A549 (cell line): ENCODE data around the gene UNC119B. TPM values are rescaled to one million over a fixed set of nuclear protein-coding genes. Genes with fewer than 3 reads are reported as not detected.
A peak's percentile ranks its signal among the peaks of the same experiment; 100 is the strongest.

Experiments
- ATAC-seq, 2 experiments: fragments of 200-7000 bp in 1 of 2; fragments of >200 bp in 1 of 2; cut with Nextera tagmentation in 1 of 2; cut with Tn5 transposase in 1 of 2; 3 replicates each; pipeline versions ENCODE4 v1.8.0 to v1.9.1; 2018 to 2020; ENCODE audit warnings: mild to moderate bottlenecking in 1 of 2, moderate library complexity in 1 of 2
- CTCF ChIA-PET: fragments of 300-600 bp; sonication (Branson Sonifier 250); formaldehyde crosslinking; extraction: SDS; loops from one replicate; lab custom pipeline; 2021; ENCODE audit warnings: antibody characterized with exemption, inconsistent platforms; lab: Yijun Ruan, JAX
- POLR2A ChIA-PET: fragments of 350-600 bp; formaldehyde crosslinking; extraction: SDS; loops from one replicate; lab custom pipeline; 2021; ENCODE audit warnings: antibody characterized with exemption, inconsistent platforms; lab: Yijun Ruan, JAX
- DNase-seq, 2 experiments: peaks; one replicate each; pipeline versions ENCODE4 v3.0.0 to v3.0.0-alpha.2; 2011 to 2016; ENCODE audit warnings: low read depth in 1 of 2, low spot score in 1 of 2
- FAIRE-seq: peaks from 2 replicates; lab custom pipeline; 2011; peaks lifted over from hg19 to GRCh38; lab: Jason Lieb, UNC
- H3K27ac ChIP-seq, 2 experiments: fragments of >200 bp; sonication (Bioruptor Twin); formaldehyde crosslinking; 3 replicates each; pipeline ENCODE4 v1.5.1; 2016 to 2017
- H3K4me1 ChIP-seq: fragments of >200 bp; sonication (Bioruptor Twin); formaldehyde crosslinking; 3 replicates; pipeline ENCODE4 v1.6.1; 2016
- H3K4me2 ChIP-seq: fragments of >200 bp; sonication (Bioruptor Twin); formaldehyde crosslinking; 3 replicates; pipeline ENCODE4 v1.6.1; 2016
- H3K4me3 ChIP-seq: fragments of >200 bp; sonication (Bioruptor Twin); formaldehyde crosslinking; 3 replicates; pipeline ENCODE4 v1.5.1; 2016
- H3K9me3 ChIP-seq: fragments of >200 bp; sonication (Bioruptor Twin); formaldehyde crosslinking; 3 replicates; pipeline ENCODE4 v1.6.1; 2016
- CBX2 ChIP-seq: fragments of 200-600 bp; sonication (generic); IDR thresholded peaks from 2 replicates; pipeline ENCODE4 v1.6.1; 2016; ENCODE audit warnings: low read depth, mild to moderate bottlenecking, borderline replicate concordance
- CBX8 ChIP-seq: fragments of 200-600 bp; sonication (generic); IDR thresholded peaks from 2 replicates; pipeline ENCODE4 v1.6.1; 2016
- EHF ChIP-seq: fragments of 250-450 bp; sonication (Bioruptor Pico); IDR thresholded peaks from 2 replicates; pipeline ENCODE4 v1.5.0; 2020; ENCODE audit warnings: mild to moderate bottlenecking
- EHMT2 ChIP-seq: fragments of 200-600 bp; sonication (generic); IDR thresholded peaks from 2 replicates; pipeline ENCODE4 v1.6.1; 2016; ENCODE audit warnings: antibody characterized with exemption, low read depth, mild to moderate bottlenecking, moderate library complexity
- ESRRA ChIP-seq: fragments of 150-350 bp; IDR thresholded peaks from 2 replicates; pipeline ENCODE4 v1.6.1; 2014; ENCODE audit warnings: mild to moderate bottlenecking, low read length, borderline replicate concordance
- FOXS1 ChIP-seq: fragments of 250-450 bp; sonication (Bioruptor Pico); IDR thresholded peaks from 2 replicates; pipeline ENCODE4 v1.5.0; 2020; ENCODE audit warnings: mild to moderate bottlenecking, moderate library complexity
- HDAC2 ChIP-seq: fragments of 200-600 bp; sonication (generic); IDR thresholded peaks from 2 replicates; pipeline ENCODE4 v1.6.1; 2016
- HES2 ChIP-seq: fragments of >200 bp; sonication (Bioruptor Twin); formaldehyde crosslinking; IDR thresholded peaks from 2 replicates; pipeline ENCODE4 v1.6.1; 2016
- HMGXB4 ChIP-seq: fragments of 250-450 bp; sonication (Bioruptor Pico); IDR thresholded peaks from 2 replicates; pipeline ENCODE4 v1.5.0; 2021; ENCODE audit warnings: mild to moderate bottlenecking, moderate library complexity, borderline replicate concordance
- JUNB ChIP-seq: fragments of >200 bp; sonication (Bioruptor Twin); formaldehyde crosslinking; IDR thresholded peaks from 2 replicates; pipeline ENCODE4 v1.6.1; 2016
- MAX ChIP-seq: IDR thresholded peaks from 2 replicates; pipeline ENCODE4 v1.6.1; 2012
- MAZ ChIP-seq: fragments of 150-350 bp; IDR thresholded peaks from 2 replicates; pipeline ENCODE4 v1.6.1; 2014; ENCODE audit warnings: antibody characterized with exemption, low read depth, low read length, borderline replicate concordance
- RAD21 ChIP-seq, 2 experiments: fragments of >200 bp in 1 of 2; sonication (Bioruptor Twin) in 1 of 2; formaldehyde crosslinking in 1 of 2; IDR thresholded peaks in 1 of 2; conservative IDR thresholded peaks in 1 of 2; 2 replicates in 1 of 2; 3 replicates in 1 of 2; pipeline ENCODE4 v1.6.1; 2012 to 2018; ENCODE audit warnings: inconsistent platforms in 1 of 2
- RARB ChIP-seq: fragments of 250-450 bp; sonication (Bioruptor Pico); IDR thresholded peaks from 2 replicates; pipeline ENCODE4 v1.8.0; 2021; ENCODE audit warnings: mild to moderate bottlenecking, moderate library complexity
- ZFP36 ChIP-seq: fragments of 450-650 bp; IDR thresholded peaks from 2 replicates; pipeline ENCODE4 v1.6.1; 2014; ENCODE audit warnings: borderline replicate concordance; ENCODE audit not compliant: partially characterized antibody
- WGBS: methylation state at CpG from one replicate; pipeline ENCODE4 v1.1.6; 2017; ENCODE audit errors: missing lambda C conversion rate; 5-methylcytosine and 5-hydroxymethylcytosine counted together
- polyA plus RNA-seq, 4 experiments: library from polyadenylated mRNA; depleted of rRNA in 3 of 4; stranded (reverse); fragments of >200 nt; fragmentation: RNase III in 1 of 4; extraction: RNeasy Plus Mini Kit Qiagen cat#74134 plus additional on column Dnase treatment in 1 of 4; gene quantifications; 2 replicates in 3 of 4; 3 replicates in 1 of 4; pipeline ENCODE4 v1.2.3, GENCODE V29; 2011 to 2017

Gene UNC119B
- polyA plus RNA-seq, 2 of the 4 experiments (the other 2 are of a cell fraction), result 25.8 to 41.5 TPM

- 87% methylated on average over 3 of the region's 3 CpGs for WGBS
- no peak for ATAC-seq
- no peak overlapping the region for H3K4me3 ChIP-seq
- CTCF ChIA-PET, result interaction anchor here (1.5 kb wide), 1 partner anchor 89 kb away, joined by 4 read pairs; no protein-coding TSS in a partner anchor
- FAIRE-seq, result no peak
- TF ChIP-seq CBX8 (no peak), RARB (no peak)
- TF ChIP-seq, all 56 proteins: peak for 0
- H3K27ac ChIP-seq, result no peak overlapping the region
- H3K4me2 ChIP-seq, result no peak overlapping the region
- POLR2A ChIA-PET, result no interaction called here
- no peaks in the 10 kb centered on the region for H3K4me1 ChIP-seq
- H3K9me3 ChIP-seq, result no peaks in the 10 kb centered on the region
- DNase-seq, result no peak
Observed at GRCh38 chr12:120735181-120735580, 24.9 kb downstream of the UNC119B start.

- no peaks in the 10 kb centered on the region for H3K4me1 ChIP-seq
- TF ChIP-seq ESRRA (no peak), EHF (no peak), HES2 (no peak), CBX2 (no peak), HDAC2 (no peak), HMGXB4 (no peak), JUNB (no peak), FOXS1 (no peak), MAX (no peak), EHMT2 (no peak)
- POLR2A ChIA-PET, result no interaction called here
- no peak overlapping the region for H3K27ac ChIP-seq
- 91% methylated on average over 36 of the region's 38 CpGs for WGBS
- no peak for ATAC-seq
- no peak for FAIRE-seq
- no peaks in the 10 kb centered on the region for H3K9me3 ChIP-seq
- no peak for DNase-seq
- CTCF ChIA-PET, result interaction anchor here (0.6 to 1.5 kb wide), 4 partner anchors 22 to 449 kb away, joined by 3 to 4 read pairs (median 4); no protein-coding TSS in a partner anchor
- no peak overlapping the region for H3K4me2 ChIP-seq
- H3K4me3 ChIP-seq, result no peak overlapping the region
Observed at GRCh38 chr12:120736404-120737331, 26.4 kb downstream of the UNC119B start.

GRCh38 chr12:120737557-120738251 is 27.4 kb downstream of the UNC119B start:
- TF ChIP-seq ZFP36 (no peak), MAZ (no peak), RAD21 (conservative IDR thresholded peaks at IDR 0.05 in 1 of 2, IDR thresholded peaks at IDR 0.05 in 1 of 2) (peak in 1 of 2 experiments; percentile 32; a peak in 2 of 5 replicates)
- no peaks in the 10 kb centered on the region for H3K4me1 ChIP-seq
- POLR2A ChIA-PET, result no interaction called here
- no peaks in the 10 kb centered on the region for H3K9me3 ChIP-seq
- FAIRE-seq (no peak), DNase-seq (no peak), ATAC-seq (peak; percentile 27 to 68; a peak in 4 of 6 replicates)
- H3K27ac ChIP-seq, result no peak overlapping the region
- H3K4me3 ChIP-seq, result no peak overlapping the region
- no peak overlapping the region for H3K4me2 ChIP-seq
- WGBS, result 86% methylated on average over 23 of the region's 25 CpGs
- CTCF ChIA-PET, result interaction anchor here (0.6 to 1.6 kb wide), 3 partner anchors 21 to 234 kb away, joined by 3 to 5 read pairs (median 3); no protein-coding TSS in a partner anchor
